GM08714 (cell line): Measurements from ENCODE around the gene TRIP13.
"Not testable (repeated sequence)": the region's sequence is repeated elsewhere in the genome, so short reads cannot be mapped to it uniquely, and the experiment has no call there.

ENCODE experiments used
- H3K4me3 ChIP-seq: fragments of 200-500 bp; sonication (Bioruptor generic); 2 replicates; pipeline ENCODE4 v1.5.1; 2014; ENCODE audit warnings: mild to moderate bottlenecking, low read length, inconsistent platforms
- ZNF274 ChIP-seq: IDR thresholded peaks from 2 replicates; pipeline ENCODE4 v1.6.1; 2012; ENCODE audit warnings: mild to moderate bottlenecking, low read depth, low read length

Gene TRIP13

DNA sequence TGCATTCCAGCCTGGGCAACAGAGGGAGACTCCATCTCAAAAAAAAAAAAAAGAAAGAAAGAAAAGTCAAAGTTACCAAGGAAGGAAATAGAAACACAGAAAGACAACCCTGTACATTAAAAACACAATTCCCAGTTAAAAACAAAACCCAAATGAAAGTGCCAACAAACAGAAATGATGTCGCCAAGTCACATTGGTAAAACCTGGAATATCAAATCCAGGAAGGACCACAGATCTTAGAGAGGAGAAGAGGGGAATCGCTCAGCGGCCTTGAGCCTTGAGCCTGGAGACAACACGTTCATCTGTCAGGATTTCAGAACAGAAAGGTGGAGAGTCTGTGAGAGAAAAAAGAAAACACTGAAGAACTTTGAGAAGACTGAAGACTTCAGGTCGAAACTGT is 40.7 kb upstream of the TRIP13 start:
- no peak for TF ChIP-seq ZNF274
- H3K4me3 ChIP-seq, result no peak overlapping the region

DNA sequence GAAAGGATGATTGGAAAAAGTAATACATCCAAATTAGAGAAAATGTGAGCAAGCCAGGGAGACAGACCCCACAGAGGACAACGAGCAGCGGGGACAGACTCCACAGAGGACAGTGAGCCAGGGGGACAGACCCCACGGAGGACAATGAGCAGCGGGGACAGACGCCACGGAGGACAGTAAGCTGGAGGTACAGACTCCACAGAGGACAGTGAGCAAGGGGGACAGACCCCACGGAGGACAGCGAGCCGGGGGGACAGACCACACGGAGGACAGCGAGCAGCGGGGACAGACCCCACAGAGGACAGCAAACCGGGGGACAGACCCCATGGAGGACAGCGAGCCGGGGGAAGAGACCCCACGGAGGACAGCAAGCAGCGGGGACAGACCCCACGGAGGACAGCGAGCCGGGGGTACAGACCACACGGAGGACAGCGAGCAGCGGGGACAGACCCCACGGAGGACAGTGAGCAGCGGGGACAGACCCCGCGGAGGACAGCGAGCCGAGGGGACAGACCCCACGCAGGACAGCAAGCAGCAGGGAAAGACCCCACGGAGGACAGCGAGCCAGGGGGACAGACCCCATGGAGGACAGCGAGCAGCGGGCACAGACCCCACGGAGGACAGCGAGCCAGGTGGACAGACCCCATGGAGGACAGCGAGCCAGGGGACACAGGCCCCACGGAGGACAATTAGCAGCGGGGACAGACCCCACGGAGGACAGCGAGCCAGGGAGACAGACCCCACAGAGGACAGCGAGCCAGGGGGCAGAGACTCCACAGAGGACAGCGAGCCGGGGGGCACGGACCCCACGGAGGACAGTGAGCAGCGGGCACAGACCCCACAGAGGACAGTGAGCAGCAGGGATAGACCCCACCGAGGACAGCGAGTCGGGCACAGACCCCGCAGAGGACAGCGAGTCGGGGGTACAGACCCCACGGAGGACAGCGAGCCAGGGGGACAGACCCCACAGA is 40.0 kb upstream of the TRIP13 start:
- no peak overlapping the region for H3K4me3 ChIP-seq
- no peak for TF ChIP-seq ZNF274

DNA sequence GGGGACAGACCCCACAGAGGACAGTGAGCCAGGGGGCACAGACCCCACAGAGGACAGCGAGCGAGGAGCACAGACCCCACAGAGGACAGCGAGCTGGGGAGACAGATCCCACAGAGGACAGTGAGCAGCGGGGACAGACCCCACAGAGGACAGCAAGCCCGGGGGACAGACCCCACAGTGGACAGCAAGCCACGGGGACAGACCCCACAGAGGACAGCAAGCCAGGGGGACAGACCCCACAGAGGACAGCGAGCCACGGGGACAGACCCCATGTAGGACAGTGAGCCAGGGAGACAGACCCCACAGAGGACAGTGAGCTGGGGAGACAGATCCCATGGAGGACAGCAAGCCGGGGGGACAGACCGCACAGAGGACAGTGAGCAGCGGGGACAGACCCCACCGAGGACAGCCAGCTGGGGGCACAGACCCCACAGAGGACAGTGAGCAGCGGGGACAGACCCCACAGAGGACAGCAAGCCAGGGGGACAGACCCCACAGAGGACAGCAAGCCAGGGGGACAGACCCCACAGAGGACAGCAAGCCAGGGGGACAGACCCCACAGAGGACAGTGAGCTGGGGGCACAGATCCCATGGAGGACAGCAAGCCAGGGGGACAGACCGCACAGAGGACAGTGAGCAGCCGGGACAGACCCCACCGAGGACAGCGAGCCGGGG is 39.1 kb upstream of the TRIP13 start:
- not testable (repeated sequence) for H3K4me3 ChIP-seq

DNA sequence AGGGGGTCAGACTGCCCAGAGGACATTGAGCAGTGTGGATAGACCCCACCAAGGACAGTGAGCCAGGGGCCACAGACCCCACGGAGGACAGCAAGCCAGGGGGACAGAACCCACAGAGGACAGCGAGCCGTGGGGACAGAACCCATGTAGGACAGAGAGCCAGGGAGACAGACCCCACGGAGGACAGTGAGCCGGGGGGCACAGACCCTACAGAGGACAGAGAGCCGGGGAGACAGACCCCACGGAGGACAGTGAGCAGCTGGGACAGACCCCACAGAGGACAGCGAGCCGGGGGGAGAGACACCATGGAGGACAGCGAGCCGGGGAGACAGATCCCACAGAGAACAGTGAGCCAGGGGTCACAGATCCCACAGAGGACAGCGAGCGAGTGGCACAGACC is 38.5 kb upstream of the TRIP13 start:
- no peak overlapping the region for H3K4me3 ChIP-seq
- TF ChIP-seq ZNF274, result no peak

DNA sequence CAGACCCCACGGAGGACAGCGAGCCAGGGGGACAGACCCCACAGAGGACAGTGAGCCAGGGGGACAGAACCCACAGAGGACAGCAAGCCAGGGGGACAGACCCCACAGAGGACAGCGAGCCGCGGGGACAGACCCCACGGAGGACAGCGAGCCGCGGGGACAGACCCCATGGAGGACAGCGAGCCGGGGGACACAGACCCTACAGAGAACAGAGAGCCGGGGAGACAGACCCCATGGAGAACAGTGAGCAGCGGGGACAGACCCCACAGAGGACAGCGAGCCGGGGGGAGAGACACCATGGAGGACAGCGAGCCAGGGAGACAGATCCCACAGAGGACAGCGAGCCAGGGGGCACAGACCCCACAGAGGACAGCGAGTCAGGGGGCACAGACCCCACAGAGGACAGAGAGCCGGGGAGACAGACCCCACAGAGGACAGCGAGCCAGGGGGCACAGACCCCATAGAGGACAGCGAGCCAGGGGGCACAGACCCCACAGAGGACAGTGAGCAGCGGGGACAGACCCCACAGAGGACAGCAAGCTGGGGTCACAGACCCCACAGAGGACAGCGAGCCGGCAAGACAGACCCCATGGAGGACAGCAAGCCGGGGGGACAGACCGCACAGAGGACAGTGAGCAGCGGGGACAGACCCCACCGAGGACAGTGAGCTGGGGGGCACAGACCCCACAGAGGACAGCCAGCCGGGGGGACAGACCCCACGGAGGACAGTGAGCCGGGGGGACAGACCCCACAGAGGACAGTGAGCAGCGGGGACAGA is 37.5 kb upstream of the TRIP13 start:
- no peak overlapping the region for H3K4me3 ChIP-seq
- TF ChIP-seq ZNF274, result no peak

GRCh38 chr5:855771-856530 is 36.7 kb upstream of the TRIP13 start:
- H3K4me3 ChIP-seq, result no peak overlapping the region
- no peak for TF ChIP-seq ZNF274

- H3K4me3 ChIP-seq, result no peak overlapping the region
- TF ChIP-seq ZNF274, result no peak
Observed at GRCh38 chr5:856531-857425, 35.9 kb upstream of the TRIP13 start.

- H3K4me3 ChIP-seq, result no peak overlapping the region
- TF ChIP-seq ZNF274, result no peak
Observed at GRCh38 chr5:858726-859125, 34.0 kb upstream of the TRIP13 start.

DNA sequence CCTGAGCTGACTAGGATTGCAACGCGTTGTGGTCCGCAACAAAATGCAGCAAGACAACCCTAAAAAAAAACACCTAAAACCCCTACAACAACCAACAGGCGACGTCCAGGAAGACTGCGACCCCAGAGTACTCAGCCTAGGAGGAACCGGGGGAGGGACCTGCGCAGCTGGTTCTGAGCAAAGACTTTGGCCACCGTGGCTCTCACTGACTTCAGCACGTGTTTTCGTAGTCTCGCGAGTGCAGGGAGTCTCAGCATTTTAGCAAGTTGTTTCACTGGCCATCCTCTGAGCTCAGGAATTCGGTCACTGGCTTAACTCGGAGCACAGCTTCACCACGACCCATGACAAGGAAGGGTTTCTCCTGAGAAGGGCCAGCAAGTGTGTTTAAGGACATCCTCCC is 33.3 kb upstream of the TRIP13 start:
- H3K4me3 ChIP-seq, result no peak overlapping the region
- TF ChIP-seq ZNF274, result no peak

- TF ChIP-seq ZNF274, result no peak
- H3K4me3 ChIP-seq, result no peak overlapping the region
Observed at GRCh38 chr5:859798-860296, 32.8 kb upstream of the TRIP13 start.

GRCh38 chr5:860506-861150 is 32.1 kb upstream of the TRIP13 start:
- no peak overlapping the region for H3K4me3 ChIP-seq
- no peak for TF ChIP-seq ZNF274

GRCh38 chr5:861442-862366 is 31.0 kb upstream of the TRIP13 start:
- no peak for TF ChIP-seq ZNF274
- H3K4me3 ChIP-seq, result no peak overlapping the region
